HL-60 (cell line): ENCODE data around the gene OR10D3.

ENCODE experiments used
- DNase-seq, 2 experiments: peaks; one replicate each; pipeline ENCODE4 v3.0.0-alpha.2; 2010 to 2020; ENCODE audit warnings: low read depth in 1 of 2, low spot score in 1 of 2
- H3K27ac ChIP-seq: fragments of 250-450 bp; sonication (Bioruptor Pico); replicated peaks from 2 replicates; pipeline ENCODE4 v1.5.1; 2020; ENCODE audit warnings: mild to moderate bottlenecking, moderate library complexity
- H3K27me3 ChIP-seq: fragments of 250-450 bp; sonication (Bioruptor Pico); 2 replicates; pipeline ENCODE4 v1.5.1; 2021; ENCODE audit warnings: mild to moderate bottlenecking, moderate library complexity; ENCODE audit not compliant: insufficient read depth, poor library complexity, severe bottlenecking
- H3K4me3 ChIP-seq: replicated peaks from 2 replicates; pipeline ENCODE4 v1.5.1; 2011; ENCODE audit warnings: mild to moderate bottlenecking, control low read depth, low read length; ENCODE audit not compliant: insufficient read depth
- GABPA ChIP-seq: IDR thresholded peaks from 2 replicates; pipeline ENCODE4 v1.6.1; 2012; ENCODE audit warnings: low read depth
- POLR2AphosphoS5 ChIP-seq: IDR thresholded peaks from 2 replicates; pipeline ENCODE4 v1.6.1; 2012; ENCODE audit warnings: low read depth
- SPI1 ChIP-seq: IDR thresholded peaks from 2 replicates; pipeline ENCODE4 v1.6.1; 2012; ENCODE audit warnings: low read depth, mild to moderate bottlenecking, borderline replicate concordance
- TF ChIP-seq, protein P1 (sequence below): IDR thresholded peaks from 2 replicates; pipeline ENCODE4 v1.6.1; 2012; ENCODE audit warnings: low read depth; ENCODE audit not compliant: insufficient replicate concordance
- TF ChIP-seq, protein P2 (sequence below): IDR thresholded peaks from one replicate; pipeline ENCODE4 v1.5.1; 2011; ENCODE audit warnings: low read length, control low read depth, inconsistent platforms; ENCODE audit not compliant: insufficient read depth

Gene OR10D3

GRCh38 chr11:124194293-124195188, 11.4 kb downstream of the OR10D3 start:
- TF ChIP-seq POLR2AphosphoS5 (no peak), SPI1 (no peak), GABPA (no peak)
- TF ChIP-seq, protein P1, sequence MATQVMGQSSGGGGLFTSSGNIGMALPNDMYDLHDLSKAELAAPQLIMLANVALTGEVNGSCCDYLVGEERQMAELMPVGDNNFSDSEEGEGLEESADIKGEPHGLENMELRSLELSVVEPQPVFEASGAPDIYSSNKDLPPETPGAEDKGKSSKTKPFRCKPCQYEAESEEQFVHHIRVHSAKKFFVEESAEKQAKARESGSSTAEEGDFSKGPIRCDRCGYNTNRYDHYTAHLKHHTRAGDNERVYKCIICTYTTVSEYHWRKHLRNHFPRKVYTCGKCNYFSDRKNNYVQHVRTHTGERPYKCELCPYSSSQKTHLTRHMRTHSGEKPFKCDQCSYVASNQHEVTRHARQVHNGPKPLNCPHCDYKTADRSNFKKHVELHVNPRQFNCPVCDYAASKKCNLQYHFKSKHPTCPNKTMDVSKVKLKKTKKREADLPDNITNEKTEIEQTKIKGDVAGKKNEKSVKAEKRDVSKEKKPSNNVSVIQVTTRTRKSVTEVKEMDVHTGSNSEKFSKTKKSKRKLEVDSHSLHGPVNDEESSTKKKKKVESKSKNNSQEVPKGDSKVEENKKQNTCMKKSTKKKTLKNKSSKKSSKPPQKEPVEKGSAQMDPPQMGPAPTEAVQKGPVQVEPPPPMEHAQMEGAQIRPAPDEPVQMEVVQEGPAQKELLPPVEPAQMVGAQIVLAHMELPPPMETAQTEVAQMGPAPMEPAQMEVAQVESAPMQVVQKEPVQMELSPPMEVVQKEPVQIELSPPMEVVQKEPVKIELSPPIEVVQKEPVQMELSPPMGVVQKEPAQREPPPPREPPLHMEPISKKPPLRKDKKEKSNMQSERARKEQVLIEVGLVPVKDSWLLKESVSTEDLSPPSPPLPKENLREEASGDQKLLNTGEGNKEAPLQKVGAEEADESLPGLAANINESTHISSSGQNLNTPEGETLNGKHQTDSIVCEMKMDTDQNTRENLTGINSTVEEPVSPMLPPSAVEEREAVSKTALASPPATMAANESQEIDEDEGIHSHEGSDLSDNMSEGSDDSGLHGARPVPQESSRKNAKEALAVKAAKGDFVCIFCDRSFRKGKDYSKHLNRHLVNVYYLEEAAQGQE = no peak
- TF ChIP-seq, protein P2, sequence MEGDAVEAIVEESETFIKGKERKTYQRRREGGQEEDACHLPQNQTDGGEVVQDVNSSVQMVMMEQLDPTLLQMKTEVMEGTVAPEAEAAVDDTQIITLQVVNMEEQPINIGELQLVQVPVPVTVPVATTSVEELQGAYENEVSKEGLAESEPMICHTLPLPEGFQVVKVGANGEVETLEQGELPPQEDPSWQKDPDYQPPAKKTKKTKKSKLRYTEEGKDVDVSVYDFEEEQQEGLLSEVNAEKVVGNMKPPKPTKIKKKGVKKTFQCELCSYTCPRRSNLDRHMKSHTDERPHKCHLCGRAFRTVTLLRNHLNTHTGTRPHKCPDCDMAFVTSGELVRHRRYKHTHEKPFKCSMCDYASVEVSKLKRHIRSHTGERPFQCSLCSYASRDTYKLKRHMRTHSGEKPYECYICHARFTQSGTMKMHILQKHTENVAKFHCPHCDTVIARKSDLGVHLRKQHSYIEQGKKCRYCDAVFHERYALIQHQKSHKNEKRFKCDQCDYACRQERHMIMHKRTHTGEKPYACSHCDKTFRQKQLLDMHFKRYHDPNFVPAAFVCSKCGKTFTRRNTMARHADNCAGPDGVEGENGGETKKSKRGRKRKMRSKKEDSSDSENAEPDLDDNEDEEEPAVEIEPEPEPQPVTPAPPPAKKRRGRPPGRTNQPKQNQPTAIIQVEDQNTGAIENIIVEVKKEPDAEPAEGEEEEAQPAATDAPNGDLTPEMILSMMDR = no peak
- no peaks in the 10 kb centered on the region for H3K27me3 ChIP-seq
- H3K27ac ChIP-seq = no peak overlapping the region
- H3K4me3 ChIP-seq = no peak overlapping the region
- DNase-seq = no peak

- TF ChIP-seq, protein P2 = peak; percentile 75
- no peak for TF ChIP-seq SPI1
- Histone ChIP-seq H3K27ac (no peak overlapping the region), H3K27me3 (no peaks in the 10 kb centered on the region), H3K4me3 (no peak overlapping the region)
- DNase-seq = peak; percentile 23 to 60
These were observed 12.1 kb downstream of the OR10D3 start for GRCh38 chr11:124195189-124195734.

GRCh38 chr11:124197999-124198398, 14.9 kb downstream of the OR10D3 start:
- H3K27me3 ChIP-seq = no peaks in the 10 kb centered on the region
- no peak for TF ChIP-seq SPI1
- no peak for TF ChIP-seq POLR2AphosphoS5
- TF ChIP-seq, protein P2 = no peak
- no peak for TF ChIP-seq GABPA
- TF ChIP-seq, protein P1 = no peak
- DNase-seq = no peak
- no peak overlapping the region for H3K27ac ChIP-seq
- H3K4me3 ChIP-seq = no peak overlapping the region
